HuH-7.5 (cell line): ENCODE measurements around the gene IFITM1.
"Not testable (repeated sequence)": the region's sequence is repeated elsewhere in the genome, so short reads cannot be mapped to it uniquely, and the experiment has no call there.

Experiments used
- DNase-seq: peaks from one replicate; pipeline ENCODE4 v3.0.0; 2011; ENCODE audit warnings: low spot score

The IFITM1 gene

DNA sequence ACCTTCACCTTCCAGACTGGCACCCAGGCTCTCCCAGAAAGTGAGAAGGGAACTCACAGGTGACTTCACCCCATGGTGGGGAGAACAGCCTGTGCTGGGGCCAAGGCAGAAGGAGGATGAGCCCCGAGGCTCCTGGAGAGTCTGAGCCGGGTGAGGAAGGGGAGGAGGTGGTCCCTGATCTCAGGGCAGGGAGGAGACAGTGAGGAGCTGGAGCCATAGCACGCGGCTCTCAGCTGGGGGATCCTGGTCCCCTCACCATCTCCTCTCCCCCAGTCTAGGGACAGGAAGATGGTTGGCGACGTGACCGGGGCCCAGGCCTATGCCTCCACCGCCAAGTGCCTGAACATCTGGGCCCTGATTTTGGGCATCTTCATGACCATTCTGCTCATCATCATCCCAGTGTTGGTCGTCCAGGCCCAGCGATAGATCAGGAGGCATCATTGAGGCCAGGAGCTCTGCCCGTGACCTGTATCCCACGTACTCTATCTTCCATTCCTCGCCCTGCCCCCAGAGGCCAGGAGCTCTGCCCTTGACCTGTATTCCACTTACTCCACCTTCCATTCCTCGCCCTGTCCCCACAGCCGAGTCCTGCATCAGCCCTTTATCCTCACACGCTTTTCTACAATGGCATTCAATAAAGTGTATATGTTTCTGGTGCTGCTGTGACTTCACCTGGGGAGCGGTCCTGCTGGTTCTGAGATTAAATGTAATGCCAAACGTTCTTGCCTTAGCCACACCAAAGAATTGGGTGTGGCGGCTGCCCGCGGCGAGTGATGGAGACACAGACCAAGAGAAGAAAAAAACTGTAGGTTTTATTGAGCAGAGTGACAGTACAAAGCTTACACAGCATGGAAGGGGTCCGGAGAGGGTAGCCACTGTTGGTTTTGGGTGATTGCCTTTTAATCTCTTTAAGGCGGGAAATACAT is 4.8 kb upstream of the IFITM1 start:
- DNase-seq = not testable (repeated sequence)

DNA sequence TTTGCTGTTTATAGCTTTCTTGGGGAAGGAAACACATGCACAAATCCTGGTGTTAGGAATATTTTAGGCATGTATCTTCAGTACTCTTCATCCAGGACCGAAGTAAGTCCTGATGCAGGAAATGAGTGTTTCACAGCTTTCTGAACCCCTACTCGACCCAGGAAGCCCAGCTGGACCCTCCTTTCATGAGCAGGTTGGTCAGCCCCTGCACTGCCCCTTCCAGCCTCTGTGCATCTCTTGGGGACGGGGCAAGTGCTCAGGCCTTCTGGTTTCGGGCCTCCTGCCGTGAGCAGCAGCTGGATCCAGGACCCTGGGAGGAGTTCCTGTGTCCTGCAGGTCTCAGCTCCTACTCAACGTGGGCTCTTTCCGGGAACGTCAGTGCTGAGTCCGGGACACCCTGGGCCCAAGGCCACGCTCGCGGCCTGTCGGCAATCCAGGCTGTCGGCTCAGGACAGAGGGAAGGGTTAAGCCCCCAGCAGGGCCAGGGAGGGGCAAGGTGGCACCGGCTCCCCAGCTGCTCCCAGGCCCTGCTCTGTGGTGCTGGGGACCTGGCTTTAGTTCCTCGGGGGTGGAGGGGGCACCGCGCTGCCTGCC is 3.8 kb upstream of the IFITM1 start:
- DNase-seq = not testable (repeated sequence)

DNA sequence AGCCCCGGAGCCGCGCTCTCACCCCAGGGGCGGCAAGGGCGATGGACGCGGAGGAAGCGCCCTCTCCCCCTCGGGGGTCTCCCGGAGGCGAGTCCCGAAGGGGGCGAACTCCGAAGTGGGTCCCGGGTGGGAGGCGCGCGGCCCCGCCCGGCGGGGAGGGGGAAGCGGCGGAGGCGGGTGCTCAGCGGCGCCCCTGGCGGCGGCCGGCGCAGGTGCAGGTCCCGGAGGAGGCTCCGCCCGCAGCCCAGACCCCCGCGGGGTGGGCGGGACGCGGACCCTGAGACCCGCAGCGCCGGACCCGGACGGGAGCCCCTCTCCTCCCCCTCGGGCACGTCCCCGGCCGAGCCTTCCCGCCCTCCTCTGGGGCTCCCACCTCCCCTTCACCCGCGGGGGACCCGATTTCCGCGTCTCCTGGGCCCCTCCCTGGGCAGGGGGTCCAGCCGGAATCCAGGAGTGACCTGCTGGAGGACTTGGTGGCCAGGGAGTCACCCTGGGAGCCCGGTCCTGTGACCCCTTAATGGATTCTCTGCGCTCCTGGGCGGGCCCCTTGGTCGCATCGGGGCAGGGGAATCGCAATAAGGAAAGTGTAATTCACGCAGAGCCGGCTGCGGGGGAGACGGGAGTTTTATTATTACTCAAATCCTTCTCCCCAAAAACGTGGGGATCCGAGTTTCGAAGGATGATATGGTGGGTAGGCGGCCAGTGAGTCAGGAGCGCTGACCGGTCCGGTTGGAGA is 2.7 kb upstream of the IFITM1 start:
- not testable (repeated sequence) for DNase-seq

DNA sequence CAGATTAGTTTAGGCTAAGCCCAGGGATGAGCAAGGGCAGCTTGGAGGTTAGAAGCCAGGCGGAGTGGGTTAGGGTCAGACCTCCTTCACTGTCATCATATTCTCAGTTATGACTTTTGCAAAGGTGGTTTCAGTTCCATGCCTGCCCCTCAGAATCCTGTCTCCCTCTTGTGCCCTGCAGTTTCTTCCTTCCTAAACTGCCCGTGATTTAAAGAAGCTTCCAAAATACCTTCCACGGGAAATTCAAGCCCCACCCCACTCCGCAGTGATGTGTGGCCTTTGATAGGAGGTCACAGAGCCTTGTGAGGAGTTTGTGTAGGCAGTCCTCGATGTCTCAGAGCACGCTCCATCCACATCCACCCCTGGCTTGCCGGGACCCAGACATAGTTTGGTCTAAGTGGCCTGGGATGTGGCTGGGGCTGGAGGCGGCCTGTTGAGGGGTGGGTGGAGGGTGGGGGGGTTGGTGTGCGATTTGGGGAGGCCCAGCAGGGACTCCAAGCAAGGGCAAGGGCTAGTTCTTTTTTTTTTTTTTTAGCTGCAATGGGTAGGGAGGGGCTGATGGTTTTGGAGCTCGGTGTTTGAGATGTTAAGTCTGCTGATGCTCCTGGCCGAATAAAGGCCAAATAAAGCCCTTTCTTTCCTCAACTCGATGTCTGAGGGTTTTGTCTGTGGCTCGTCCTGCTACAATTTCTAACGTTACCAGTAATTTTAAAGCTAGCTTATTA is 1.6 kb upstream of the IFITM1 start:
- no peak for DNase-seq

DNA sequence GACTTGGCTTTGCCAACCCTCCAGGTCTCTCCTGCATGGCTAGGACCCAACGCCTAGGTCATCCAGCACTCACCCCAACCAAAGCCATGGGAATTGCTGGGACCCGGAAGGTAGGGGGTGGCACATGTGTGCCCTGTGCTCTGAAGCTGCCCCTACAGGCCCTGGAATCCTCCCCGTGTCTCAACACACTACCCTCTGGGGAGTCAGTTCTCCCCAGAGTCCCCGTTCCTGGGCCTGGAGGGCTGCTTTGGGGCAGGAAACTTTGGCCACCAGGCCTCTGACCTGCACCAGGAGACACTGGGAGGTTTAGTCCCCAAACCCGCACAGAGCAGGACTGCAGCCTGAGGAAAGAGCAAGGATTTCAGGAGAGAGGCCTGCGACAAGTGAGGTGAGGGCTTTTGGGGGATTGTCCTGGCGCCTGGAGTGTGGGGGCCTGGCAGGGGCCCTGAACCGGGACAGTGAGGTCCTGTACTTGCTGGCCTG is 495 bp upstream of the IFITM1 start:
- no peak for DNase-seq

DNA sequence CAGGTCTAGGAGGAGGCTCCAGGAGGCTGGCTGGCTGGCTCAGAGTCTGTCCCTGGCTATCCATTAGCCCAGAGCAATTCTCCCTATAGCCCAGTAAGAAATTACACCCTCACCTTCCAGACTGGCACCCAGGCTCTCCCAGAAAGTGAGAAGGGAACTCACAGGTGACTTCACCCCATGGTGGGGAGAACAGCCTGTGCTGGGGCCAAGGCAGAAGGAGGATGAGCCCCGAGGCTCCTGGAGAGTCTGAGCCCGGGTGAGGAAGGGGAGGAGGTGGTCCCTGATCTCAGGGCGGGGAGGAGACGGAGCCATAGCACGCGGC is 675 bp downstream of the IFITM1 start:
- DNase-seq = not testable (repeated sequence)

DNA sequence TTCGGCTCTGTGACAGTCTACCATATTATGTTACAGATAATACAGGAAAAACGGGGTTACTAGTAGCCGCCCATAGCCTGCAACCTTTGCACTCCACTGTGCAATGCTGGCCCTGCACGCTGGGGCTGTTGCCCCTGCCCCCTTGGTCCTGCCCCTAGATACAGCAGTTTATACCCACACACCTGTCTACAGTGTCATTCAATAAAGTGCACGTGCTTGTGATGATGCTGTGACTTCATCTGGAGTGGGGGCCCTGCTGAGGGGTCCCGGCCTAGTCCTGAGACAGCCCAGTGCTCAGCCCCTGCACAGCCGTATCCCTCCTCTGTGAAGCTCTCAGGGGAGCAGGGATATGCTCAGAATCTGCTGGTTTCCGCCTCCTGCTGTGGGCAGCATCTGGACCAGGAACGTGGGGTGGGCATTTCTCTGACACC is 1.2 kb downstream of the IFITM1 start:
- DNase-seq = no peak

DNA sequence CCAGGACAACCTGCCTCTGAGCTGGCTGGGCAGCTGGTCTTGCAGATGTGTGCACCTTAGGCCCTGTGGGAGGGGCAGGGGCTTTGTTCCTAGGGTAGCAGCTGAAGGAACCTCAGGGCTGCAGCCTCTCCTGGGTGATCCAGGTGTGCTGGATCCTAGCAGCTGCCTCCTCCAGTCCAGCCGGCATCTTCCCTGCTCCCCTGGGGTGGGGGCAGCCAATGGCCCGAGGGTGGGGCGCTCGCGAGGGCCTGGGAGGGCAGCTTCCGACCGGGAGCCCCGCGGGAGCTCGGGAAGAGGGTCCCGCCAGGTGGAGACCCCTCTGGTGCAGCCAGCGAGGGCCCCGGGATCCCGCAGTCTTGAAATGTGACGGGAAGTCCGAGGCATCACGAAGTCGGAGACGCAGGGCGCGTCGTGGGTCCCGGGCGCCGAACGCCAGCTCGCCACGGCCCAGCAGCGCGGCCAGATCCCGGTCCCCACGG is 1.7 kb downstream of the IFITM1 start:
- no peak for DNase-seq

DNA sequence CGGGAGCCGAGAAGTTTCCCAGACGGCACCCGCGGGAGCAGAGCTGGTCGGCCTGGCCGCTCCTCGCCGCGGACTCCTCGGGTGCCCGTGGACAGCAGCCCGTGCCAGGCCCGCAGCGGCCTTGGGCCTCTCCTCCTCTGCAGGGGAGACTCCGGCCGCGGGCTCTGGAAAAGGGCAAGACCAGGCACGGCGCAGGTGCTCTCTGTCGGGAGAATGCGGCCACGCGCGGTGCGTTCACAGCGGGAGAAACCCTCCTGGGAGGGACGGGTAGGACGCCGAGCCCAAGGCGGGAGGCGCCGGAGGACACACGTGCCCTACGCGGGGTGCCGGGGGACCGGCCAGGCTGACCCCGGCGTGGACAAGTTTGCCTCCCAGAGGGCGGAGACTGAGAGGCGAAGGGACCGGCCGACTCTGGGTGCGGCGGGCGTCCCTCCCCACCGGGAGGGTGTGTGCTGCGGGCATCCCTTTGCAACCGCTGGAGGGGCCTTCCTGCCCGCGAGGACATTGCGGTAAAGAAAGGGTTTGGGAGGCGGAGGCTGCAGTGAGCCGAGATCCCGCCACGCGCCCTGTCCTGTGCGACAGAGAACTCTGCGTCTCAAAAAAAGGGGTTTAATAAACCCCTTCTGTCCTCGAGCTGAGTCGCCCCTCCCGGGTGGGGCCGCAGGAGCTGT is 2.3 kb downstream of the IFITM1 start:
- DNase-seq = no peak

DNA sequence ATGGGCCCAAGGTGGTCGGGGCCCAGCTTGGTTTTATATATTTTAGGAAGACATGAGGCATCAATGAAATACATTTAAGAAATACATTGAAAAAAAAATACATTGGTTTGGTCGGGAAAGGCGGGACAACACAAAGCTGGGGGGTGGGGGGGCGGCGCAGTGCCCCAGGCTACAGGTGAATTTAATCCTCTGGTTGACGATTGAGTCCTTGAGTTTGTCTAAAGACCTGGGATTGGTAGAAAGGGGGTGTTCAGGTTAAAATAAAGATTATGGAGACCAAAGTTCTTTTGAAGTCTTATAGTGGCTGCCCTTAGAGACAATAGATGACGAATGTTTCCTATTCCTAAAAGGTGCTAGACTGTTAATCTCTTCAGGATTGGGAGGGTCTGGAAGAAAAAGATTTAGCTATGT is 3.1 kb downstream of the IFITM1 start:
- no peak for DNase-seq

DNA sequence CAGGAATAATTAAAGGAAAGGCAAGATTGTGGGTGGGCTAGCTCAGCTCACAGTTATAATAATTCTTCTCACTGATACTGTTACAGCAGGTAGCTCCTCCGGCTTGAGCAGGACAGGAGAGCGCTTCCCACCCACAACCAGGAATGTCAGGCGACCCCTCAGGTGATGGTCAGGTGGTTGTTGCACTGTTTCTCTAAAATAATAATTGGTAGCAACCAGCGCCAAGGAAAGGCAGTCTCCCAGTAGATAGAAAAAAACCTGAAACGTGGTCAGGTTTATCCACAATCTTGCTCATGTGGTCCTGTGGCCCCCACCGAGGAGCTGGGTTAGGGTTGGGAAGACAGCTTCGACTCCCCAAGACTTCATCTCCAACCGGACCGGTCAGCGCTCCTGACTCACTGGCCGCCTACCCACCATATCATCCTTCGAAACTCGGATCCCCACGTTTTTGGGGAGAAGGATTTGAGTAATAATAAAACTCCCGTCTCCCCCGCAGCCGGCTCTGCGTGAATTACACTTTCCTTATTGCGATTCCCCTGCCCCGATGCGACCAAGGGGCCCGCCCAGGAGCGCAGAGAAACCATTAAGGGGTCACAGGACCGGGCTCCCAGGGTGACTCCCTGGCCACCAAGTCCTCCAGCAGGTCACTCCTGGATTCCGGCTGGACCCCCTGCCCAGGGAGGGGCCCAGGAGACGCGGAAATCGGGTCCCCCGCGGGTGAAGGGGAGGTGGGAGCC is 4.0 kb downstream of the IFITM1 start:
- not testable (repeated sequence) for DNase-seq

DNA sequence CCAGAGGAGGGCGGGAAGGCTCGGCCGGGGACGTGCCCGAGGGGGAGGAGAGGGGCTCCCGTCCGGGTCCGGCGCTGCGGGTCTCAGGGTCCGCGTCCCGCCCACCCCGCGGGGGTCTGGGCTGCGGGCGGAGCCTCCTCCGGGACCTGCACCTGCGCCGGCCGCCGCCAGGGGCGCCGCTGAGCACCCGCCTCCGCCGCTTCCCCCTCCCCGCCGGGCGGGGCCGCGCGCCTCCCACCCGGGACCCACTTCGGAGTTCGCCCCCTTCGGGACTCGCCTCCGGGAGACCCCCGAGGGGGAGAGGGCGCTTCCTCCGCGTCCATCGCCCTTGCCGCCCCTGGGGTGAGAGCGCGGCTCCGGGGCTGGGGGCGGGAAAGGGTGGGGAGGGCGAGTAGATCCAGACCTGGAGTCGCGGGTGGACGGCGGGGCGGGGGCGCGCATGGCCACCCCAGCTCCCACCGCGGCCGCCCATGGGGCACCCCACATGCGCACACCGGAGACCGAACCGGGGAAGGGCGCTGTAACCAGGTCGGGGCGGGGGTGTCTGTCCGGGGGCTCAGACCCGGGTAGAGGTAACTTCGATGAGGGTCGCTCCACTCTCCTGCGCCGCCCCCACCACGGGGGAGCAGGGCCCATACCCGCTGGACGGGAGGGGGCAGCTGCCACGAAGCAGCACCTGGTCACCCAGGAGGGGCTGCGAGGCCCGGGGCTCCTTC is 4.7 kb downstream of the IFITM1 start:
- not testable (repeated sequence) for DNase-seq

DNA sequence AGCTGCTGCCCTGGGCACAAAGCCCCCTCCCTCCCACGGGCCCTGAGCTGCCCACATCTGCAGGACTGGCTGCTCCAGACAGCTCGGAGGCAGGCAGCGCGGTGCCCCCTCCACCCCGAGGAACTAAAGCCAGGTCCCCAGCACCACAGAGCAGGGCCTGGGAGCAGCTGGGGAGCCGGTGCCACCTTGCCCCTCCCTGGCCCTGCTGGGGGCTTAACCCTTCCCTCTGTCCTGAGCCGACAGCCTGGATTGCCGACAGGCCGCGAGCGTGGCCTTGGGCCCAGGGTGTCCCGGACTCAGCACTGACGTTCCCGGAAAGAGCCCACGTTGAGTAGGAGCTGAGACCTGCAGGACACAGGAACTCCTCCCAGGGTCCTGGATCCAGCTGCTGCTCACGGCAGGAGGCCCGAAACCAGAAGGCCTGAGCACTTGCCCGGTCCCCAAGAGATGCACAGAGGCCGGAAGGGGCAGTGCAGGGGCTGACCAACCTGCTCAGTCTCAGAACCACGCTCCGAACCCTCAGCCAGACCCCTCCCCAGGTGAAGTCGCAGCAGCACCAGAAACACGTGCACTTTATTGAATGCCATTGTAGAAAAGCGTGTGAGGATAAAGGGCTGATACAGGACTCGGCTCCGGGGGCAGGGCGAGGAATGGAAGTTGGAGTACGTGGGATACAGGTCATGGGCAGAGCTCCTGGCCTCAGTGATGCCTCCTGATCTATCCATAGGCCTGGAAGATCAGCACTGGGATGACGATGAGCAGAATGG is 5.5 kb downstream of the IFITM1 start:
- not testable (repeated sequence) for DNase-seq

DNA sequence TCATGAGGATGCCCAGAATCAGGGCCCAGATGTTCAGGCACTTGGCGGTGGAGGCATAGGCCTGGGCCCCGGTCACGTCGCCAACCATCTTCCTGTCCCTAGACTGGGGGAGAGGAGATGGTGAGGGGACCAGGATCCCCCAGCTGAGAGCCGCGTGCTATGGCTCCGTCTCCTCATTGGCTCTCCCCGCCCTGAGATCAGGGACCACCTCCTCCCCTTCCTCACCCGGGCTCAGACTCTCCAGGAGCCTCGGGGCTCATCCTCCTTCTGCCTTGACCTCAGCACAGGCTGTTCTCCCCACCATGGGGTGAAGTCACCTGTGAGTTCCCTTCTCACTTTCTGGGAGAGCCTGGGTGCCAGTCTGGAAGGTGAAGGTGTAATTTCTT is 6.0 kb downstream of the IFITM1 start:
- DNase-seq = not testable (repeated sequence)

DNA sequence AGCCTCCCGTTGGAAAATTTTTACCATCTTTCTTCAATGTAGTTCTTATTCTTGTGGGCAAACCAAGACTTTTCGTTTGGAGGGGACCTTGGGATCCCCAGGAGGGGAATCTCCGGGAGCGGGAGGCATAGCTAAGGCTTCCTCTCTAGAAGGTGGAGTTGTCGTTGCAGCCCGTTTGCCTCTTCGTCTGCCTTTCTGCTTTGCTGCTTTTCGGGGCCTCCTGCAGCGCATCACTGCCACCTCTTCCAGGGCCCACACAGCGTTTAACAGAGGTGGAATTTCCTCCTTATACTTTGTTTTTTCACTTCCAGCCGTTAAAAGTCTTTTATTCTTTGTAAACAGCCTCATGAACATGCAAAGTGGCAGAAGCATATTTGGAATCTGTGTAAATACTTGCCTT is 10.3 kb downstream of the IFITM1 start:
- DNase-seq = no peak

DNA sequence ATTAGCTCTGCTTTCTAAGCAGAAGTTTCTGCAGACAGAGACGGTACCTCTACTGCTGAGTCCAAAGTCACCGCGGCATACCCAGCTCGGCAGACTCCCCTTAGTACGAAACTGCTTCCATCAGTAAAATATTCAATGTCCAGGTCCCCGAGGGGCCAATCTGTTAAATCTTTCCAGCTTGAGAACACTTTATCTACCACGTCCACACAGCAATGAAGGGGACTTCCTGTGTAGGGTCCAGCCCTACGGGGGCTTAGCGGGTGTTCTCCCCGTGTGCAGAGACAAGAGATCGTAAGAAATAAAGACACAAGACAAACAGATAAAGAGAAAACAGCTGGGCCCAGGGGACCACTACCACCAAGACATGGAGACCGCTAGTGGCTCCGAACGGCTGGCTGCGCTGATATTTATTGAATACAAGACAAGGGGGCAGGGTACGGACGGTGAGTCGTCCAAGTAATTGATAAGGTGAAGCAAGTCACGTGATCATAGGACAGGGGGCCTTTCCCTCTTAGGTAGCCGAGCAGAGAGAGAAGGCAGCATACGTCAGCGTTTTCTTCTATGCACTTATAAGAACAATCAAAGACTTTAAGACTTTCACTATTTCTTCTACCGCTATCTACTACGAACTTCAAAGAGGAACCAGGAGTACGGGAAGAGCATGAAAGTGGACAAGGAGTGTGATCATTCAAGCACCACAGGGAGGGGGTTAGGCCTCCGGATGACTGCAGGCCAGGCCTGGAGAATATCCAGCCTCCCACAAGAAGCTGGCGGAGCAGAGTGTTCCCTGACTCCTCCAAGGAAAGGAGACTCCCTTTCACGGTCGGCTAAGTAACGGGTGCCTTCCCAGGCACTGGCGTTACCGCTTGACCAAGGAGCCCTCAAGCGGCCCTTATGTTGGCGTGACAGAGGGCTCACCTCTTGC is 11.0 kb downstream of the IFITM1 start:
- not testable (repeated sequence) for DNase-seq

DNA sequence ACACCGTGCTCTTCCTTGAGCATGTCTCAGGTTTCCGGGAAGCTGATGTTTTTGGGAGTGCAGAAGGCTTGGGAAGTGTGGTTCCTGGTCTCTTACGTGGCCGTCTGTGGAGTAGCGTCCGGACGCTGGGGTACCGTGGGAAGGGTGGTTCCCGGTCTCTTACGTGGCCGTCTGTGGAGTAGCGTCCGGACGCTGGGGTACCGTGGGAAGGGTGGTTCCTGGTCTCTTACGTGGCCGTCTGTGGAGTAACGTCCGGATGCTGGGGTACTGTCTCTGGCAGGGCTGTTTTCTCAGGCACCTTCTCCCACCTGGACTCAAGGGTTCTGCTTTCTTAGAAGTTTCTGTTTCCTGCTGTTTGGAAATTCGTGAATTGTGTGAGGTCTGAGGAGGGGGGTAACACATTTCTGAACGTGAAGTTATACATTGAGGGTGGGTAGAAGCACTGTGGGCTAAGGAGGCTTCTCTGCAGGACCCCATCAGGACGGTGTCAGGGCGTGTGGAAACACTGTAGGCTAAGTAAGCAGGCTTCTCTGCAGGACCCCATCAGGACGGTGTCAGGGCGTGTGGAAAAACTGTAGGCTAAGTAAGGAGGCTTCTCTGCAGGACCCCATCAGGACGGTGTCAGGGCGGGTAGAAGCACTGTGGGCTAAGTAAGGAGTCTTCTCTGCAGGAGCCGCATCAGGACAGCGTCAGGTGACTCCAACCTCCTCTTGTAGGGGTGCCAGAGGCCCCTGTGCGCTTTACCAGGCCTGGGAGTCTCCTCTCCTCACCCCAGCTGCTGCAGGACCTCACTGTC is 12.2 kb downstream of the IFITM1 start:
- DNase-seq = no peak

DNA sequence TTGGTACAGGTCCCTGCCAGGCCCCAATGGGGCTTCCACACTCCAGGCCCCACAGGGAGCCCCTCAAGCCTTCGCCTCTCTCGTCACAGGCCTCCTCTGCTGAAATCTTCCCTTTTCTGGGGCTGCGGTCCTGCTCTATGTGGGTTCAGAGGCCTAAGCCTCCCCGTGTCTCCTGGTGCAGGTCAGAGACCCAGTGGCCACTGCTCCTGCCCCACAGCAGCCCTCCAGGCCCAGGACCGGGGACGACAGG is 12.7 kb downstream of the IFITM1 start:
- no peak for DNase-seq
